GM21723 (cell line): ENCODE measurements around the gene DENND1A.

ENCODE experiments used
- ATAC-seq: cut with Tn5 transposase; IDR thresholded peaks from one replicate; pipeline ENCODE4 v1.9.1; 2021; ENCODE audit warnings: mild to moderate bottlenecking, moderate library complexity; ENCODE audit not compliant: unreplicated experiment

Gene DENND1A

GRCh38 chr9:123776708-123777537 is 153.0 kb downstream of the DENND1A start:
- ATAC-seq = no peak

- ATAC-seq = no peak
These were observed 154.3 kb downstream of the DENND1A start for GRCh38 chr9:123775289-123776284.

- no peak for ATAC-seq
These were observed 156.1 kb downstream of the DENND1A start for GRCh38 chr9:123773783-123774182.

- no peak for ATAC-seq
These were observed 157.0 kb downstream of the DENND1A start for GRCh38 chr9:123772967-123773366.

GRCh38 chr9:123772374-123772773 is 157.6 kb downstream of the DENND1A start:
- ATAC-seq = no peak

- ATAC-seq = no peak
These were observed 158.2 kb downstream of the DENND1A start for GRCh38 chr9:123771690-123772089.

GRCh38 chr9:123769719-123770118 is 160.2 kb downstream of the DENND1A start:
- ATAC-seq = no peak

GRCh38 chr9:123763910-123764588 is 165.9 kb downstream of the DENND1A start:
- no peak for ATAC-seq

GRCh38 chr9:123761905-123762605 is 167.9 kb downstream of the DENND1A start:
- no peak for ATAC-seq

- ATAC-seq = no peak
These were observed 172.0 kb downstream of the DENND1A start for GRCh38 chr9:123757960-123758359.

- no peak for ATAC-seq
These were observed 172.4 kb downstream of the DENND1A start for GRCh38 chr9:123757547-123757946.

- no peak for ATAC-seq
These were observed 173.3 kb downstream of the DENND1A start for GRCh38 chr9:123756484-123757106.

- ATAC-seq = no peak
These were observed 176.2 kb downstream of the DENND1A start for GRCh38 chr9:123753669-123754258.

GRCh38 chr9:123753016-123753415 is 176.9 kb downstream of the DENND1A start:
- ATAC-seq = no peak

- peak; percentile 74 for ATAC-seq
These were observed 180.2 kb downstream of the DENND1A start for GRCh38 chr9:123749580-123750202.

- no peak for ATAC-seq
These were observed 183.2 kb downstream of the DENND1A start for GRCh38 chr9:123746765-123747164.

GRCh38 chr9:123745933-123746332 is 184.0 kb downstream of the DENND1A start:
- ATAC-seq = no peak

- ATAC-seq = no peak
These were observed 184.5 kb downstream of the DENND1A start for GRCh38 chr9:123745451-123745850.

GRCh38 chr9:123743737-123744136 is 186.2 kb downstream of the DENND1A start:
- ATAC-seq = no peak
